HFFc6 (cell line): ENCODE results near the gene KRT37. TPM values are rescaled to one million over a fixed set of nuclear protein-coding genes. Genes with fewer than 3 reads are reported as not detected.

Experiments used
- DNase-seq: peaks from one replicate; pipeline ENCODE4 v3.0.0-alpha.2; 2018
- H3K27ac Mint-ChIP-seq: 2 replicates; pipeline ENCODE4 v1.8.0; 2020; ENCODE audit warnings: mild to moderate bottlenecking, mixed read lengths
- H3K27me3 Mint-ChIP-seq: 2 replicates; pipeline ENCODE4 v1.8.0; 2021; ENCODE audit warnings: mild to moderate bottlenecking, moderate library complexity, mixed read lengths; ENCODE audit not compliant: insufficient read depth
- H3K36me3 Mint-ChIP-seq: 2 replicates; pipeline ENCODE4 v1.8.0; 2021; ENCODE audit warnings: low read depth, mixed read lengths
- H3K4me1 Mint-ChIP-seq: 2 replicates; pipeline ENCODE4 v1.8.0; 2020; ENCODE audit warnings: low read depth, mixed read lengths
- H3K4me3 Mint-ChIP-seq: 2 replicates; pipeline ENCODE4 v1.8.0; 2020; ENCODE audit warnings: mild to moderate bottlenecking, moderate library complexity, mixed read lengths
- H3K9me3 Mint-ChIP-seq: 2 replicates; pipeline ENCODE4 v1.8.0; 2020; ENCODE audit warnings: mild to moderate bottlenecking, mixed read lengths
- CTCF ChIP-seq: fragments of 200-600 bp; sonication (generic); IDR thresholded peaks from 2 replicates; pipeline ENCODE4 v1.5.0; 2021; ENCODE audit warnings: antibody characterized with exemption, mild to moderate bottlenecking
- total RNA-seq, 6 experiments: library from RNA; stranded (reverse); fragmentation: NEBNext Ultra II Directional; extraction: Animal tissue kit (Norgen Biotek cat#: 25700); gene quantifications; 2 replicates in 1 of 6; 3 replicates in 5 of 6; pipeline ENCODE4 v1.2.3, GENCODE V29; 2021

KRT37 gene
- total RNA-seq, 6 experiments from 2014 or later: not detected

GRCh38 chr17:41464173-41464572, 39.8 kb upstream of the KRT37 start:
- Mint-ChIP-seq H3K27ac (no peak overlapping the region), H3K4me3 (no peak overlapping the region), H3K36me3 (peaks cover 13% of the 10 kb centered on the region), H3K9me3 (peaks cover 13% of the 10 kb centered on the region), H3K27me3 (peaks cover 34% of the 10 kb centered on the region), H3K4me1 (peaks cover 28% of the 10 kb centered on the region)
- DNase-seq: no peak
- no peak for TF ChIP-seq CTCF

- no peak overlapping the region for H3K4me3 Mint-ChIP-seq
- peaks cover 29% of the 10 kb centered on the region for H3K4me1 Mint-ChIP-seq
- peaks cover 12% of the 10 kb centered on the region for H3K36me3 Mint-ChIP-seq
- H3K27me3 Mint-ChIP-seq: peaks cover 34% of the 10 kb centered on the region
- peaks cover 13% of the 10 kb centered on the region for H3K9me3 Mint-ChIP-seq
- no peak for TF ChIP-seq CTCF
- no peak overlapping the region for H3K27ac Mint-ChIP-seq
- no peak for DNase-seq
Measured at GRCh38 chr17:41463746-41464145, 39.4 kb upstream of the KRT37 start.

- no peak for TF ChIP-seq CTCF
- Mint-ChIP-seq H3K27me3 (peaks cover 34% of the 10 kb centered on the region), H3K4me3 (no peak overlapping the region), H3K36me3 (peaks cover 1% of the 10 kb centered on the region), H3K9me3 (peaks cover 2% of the 10 kb centered on the region), H3K27ac (no peak overlapping the region), H3K4me1 (peaks cover 31% of the 10 kb centered on the region)
- no peak for DNase-seq
Measured at GRCh38 chr17:41462705-41463104, 38.3 kb upstream of the KRT37 start.

GRCh38 chr17:41457676-41458075, 33.3 kb upstream of the KRT37 start:
- H3K9me3 Mint-ChIP-seq: peaks cover 4% of the 10 kb centered on the region; the same call in 1 of the 2 replicates
- peaks cover 24% of the 10 kb centered on the region for H3K4me1 Mint-ChIP-seq
- H3K36me3 Mint-ChIP-seq: peaks cover 9% of the 10 kb centered on the region
- no peak for TF ChIP-seq CTCF
- no peak overlapping the region for H3K4me3 Mint-ChIP-seq
- H3K27ac Mint-ChIP-seq: no peak overlapping the region
- no peak for DNase-seq
- H3K27me3 Mint-ChIP-seq: peaks cover 11% of the 10 kb centered on the region

GRCh38 chr17:41456204-41456603, 31.8 kb upstream of the KRT37 start:
- DNase-seq: no peak
- H3K4me1 Mint-ChIP-seq: peaks cover 38% of the 10 kb centered on the region
- no peak overlapping the region for H3K27ac Mint-ChIP-seq
- H3K36me3 Mint-ChIP-seq: peaks cover 21% of the 10 kb centered on the region
- H3K9me3 Mint-ChIP-seq: peaks cover 17% of the 10 kb centered on the region
- TF ChIP-seq CTCF: peak; percentile 30
- H3K27me3 Mint-ChIP-seq: peaks cover 10% of the 10 kb centered on the region
- no peak overlapping the region for H3K4me3 Mint-ChIP-seq

GRCh38 chr17:41455236-41455635, 30.9 kb upstream of the KRT37 start:
- Mint-ChIP-seq H3K27me3 (peaks cover 10% of the 10 kb centered on the region), H3K36me3 (peaks cover 30% of the 10 kb centered on the region), H3K4me3 (no peak overlapping the region), H3K27ac (peak overlapping the region; percentile 19; the same call in 1 of the 2 replicates), H3K4me1 (peaks cover 47% of the 10 kb centered on the region), H3K9me3 (peaks cover 17% of the 10 kb centered on the region)
- peak; percentile 26 for DNase-seq
- no peak for TF ChIP-seq CTCF
